ENCODE data around the gene RETREG1. TPM values are rescaled to one million over a fixed set of nuclear protein-coding genes. Genes with fewer than 3 reads are reported as not detected.

RETREG1 gene
- total RNA-seq, 1 experiment from 2014 or later = 3.4 TPM

DNA sequence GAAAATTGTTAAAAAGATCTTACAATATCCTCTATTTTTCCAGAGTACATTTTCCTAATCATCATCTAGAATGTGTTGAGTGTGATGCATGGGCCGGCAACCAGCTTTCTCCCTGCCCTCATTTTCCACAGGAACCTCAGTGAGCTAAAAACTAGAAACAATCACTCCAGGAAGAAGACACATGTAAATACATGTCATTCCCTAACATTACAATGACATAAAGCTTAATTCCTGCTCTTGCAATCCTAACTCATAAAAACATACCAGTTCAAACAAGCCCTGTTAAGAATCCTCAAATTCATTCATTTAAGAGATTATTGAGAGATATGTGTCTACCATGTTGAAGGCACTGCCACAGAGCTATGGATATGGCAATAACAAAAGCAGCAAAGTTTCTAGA, 132.7 kb downstream of the RETREG1 start:
- no peak overlapping the region for H3K27ac Mint-ChIP-seq
- Histone ChIP-seq H2BK120ac (ENCODE audit: low read depth, low read length, poor library complexity, severe bottlenecking) (no peak overlapping the region), H2BK15ac (ENCODE audit: low read depth, low read length) (no peak overlapping the region), H3K79me2 (ENCODE audit: insufficient read depth, low read length) (no peaks in the 10 kb centered on the region), H3K23ac (ENCODE audit: insufficient read length, low read depth, low read length) (no peak overlapping the region), H3K56ac (ENCODE audit: insufficient read length, low read depth, low read length) (no peak overlapping the region), H4K5ac (ENCODE audit: insufficient read length, low read depth, low read length) (no peak overlapping the region), H2BK12ac (ENCODE audit: insufficient read length, low read depth, low read length) (no peak overlapping the region), H3K23me2 (ENCODE audit: insufficient read length, low read depth, low read length, poor library complexity, severe bottlenecking) (no peaks in the 10 kb centered on the region), H3K4me2 (ENCODE audit: insufficient read depth, insufficient read length, low read length) (no peak overlapping the region), H2AK5ac (ENCODE audit: insufficient read length, low read length) (no peak overlapping the region), H3K27ac (ENCODE audit: insufficient read length, low read depth, low read length) (no peak overlapping the region), H3K18ac (ENCODE audit: insufficient read length, low read depth, low read length) (no peak overlapping the region), H2AFZ (ENCODE audit: low read length) (no peak overlapping the region), H3K79me1 (ENCODE audit: insufficient read depth, low read depth, low read length, poor library complexity, severe bottlenecking) (no peaks in the 10 kb centered on the region), H3K14ac (ENCODE audit: insufficient read depth, low read length) (no peak overlapping the region), H3K9ac (ENCODE audit: extremely low read depth, insufficient read length, low read length) (no peak overlapping the region), H4K91ac (ENCODE audit: insufficient read length, low read depth, low read length) (no peak overlapping the region), H3K4me1 (ENCODE audit: insufficient read depth, low read length) (no peaks in the 10 kb centered on the region), H3K27me3 (ENCODE audit: insufficient read depth, low read length) (no peaks in the 10 kb centered on the region), H4K8ac (replicated peaks; ENCODE audit: insufficient read length, low read depth, low read length) (no peak overlapping the region), H2BK5ac (ENCODE audit: insufficient read length, low read length) (no peak overlapping the region), H3K4ac (ENCODE audit: low read depth, low read length) (no peak overlapping the region), H2BK20ac (ENCODE audit: low read depth, low read length, poor library complexity, severe bottlenecking) (no peak overlapping the region), H3K9me3 (ENCODE audit: control insufficient read depth, low read depth, low read length) (no peaks in the 10 kb centered on the region), H3T11ph (ENCODE audit: low read length) (no peak overlapping the region), H4K20me1 (ENCODE audit: control insufficient read depth, insufficient read depth, insufficient read length) (no peaks in the 10 kb centered on the region)
- no peaks in the 10 kb centered on the region for H3K4me1 Mint-ChIP-seq
- TF ChIP-seq, protein P1, sequence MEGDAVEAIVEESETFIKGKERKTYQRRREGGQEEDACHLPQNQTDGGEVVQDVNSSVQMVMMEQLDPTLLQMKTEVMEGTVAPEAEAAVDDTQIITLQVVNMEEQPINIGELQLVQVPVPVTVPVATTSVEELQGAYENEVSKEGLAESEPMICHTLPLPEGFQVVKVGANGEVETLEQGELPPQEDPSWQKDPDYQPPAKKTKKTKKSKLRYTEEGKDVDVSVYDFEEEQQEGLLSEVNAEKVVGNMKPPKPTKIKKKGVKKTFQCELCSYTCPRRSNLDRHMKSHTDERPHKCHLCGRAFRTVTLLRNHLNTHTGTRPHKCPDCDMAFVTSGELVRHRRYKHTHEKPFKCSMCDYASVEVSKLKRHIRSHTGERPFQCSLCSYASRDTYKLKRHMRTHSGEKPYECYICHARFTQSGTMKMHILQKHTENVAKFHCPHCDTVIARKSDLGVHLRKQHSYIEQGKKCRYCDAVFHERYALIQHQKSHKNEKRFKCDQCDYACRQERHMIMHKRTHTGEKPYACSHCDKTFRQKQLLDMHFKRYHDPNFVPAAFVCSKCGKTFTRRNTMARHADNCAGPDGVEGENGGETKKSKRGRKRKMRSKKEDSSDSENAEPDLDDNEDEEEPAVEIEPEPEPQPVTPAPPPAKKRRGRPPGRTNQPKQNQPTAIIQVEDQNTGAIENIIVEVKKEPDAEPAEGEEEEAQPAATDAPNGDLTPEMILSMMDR (conservative IDR thresholded peaks at IDR 0.05) = no peak
- peaks cover 2% of the 10 kb centered on the region for H3K27me3 Mint-ChIP-seq (ENCODE audit: low read depth)
- H3K9me3 Mint-ChIP-seq = no peaks in the 10 kb centered on the region
- H3K36me3 Mint-ChIP-seq (ENCODE audit: insufficient read depth in 1 of 3, low read depth in 3 of 3) = no peaks in the 10 kb centered on the region
- H3K4me3 Mint-ChIP-seq = no peak overlapping the region
- WGBS (ENCODE audit: extremely low coverage, insufficient read length, low lambda C conversion rate) = no CpG with 5 or more reads among the region's 1 CpG
- DNase-seq = no peak
